ENCODE measurements around the gene CHST13. TPM values are rescaled to one million over a fixed set of nuclear protein-coding genes. Genes with fewer than 3 reads are reported as not detected.
"Not testable (repeated sequence)": the region's sequence is repeated elsewhere in the genome, so short reads cannot be mapped to it uniquely, and the experiment has no call there.

Gene CHST13
- total RNA-seq, 1 donor from 2014 or later: 0.64 TPM

DNA sequence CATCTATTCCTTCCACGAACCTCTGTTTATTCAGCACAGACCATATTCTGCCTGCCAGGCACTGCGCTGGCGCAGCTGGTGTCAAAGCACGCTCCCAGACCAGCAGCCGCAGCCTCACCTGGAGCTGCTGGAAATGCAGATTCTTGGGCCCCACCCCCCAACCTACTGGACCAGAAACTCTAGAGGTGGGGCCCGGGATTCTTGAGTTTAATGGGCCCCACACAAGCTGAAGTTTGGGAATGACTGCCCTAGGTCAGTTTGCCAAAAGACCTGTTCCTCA lies 7.0 kb downstream of the CHST13 start:
- Histone ChIP-seq H3K36me3 (no peaks in the 10 kb centered on the region), H3K27me3 (no peaks in the 10 kb centered on the region), H3K4me1 (no peaks in the 10 kb centered on the region), H3K9me3 (no peaks in the 10 kb centered on the region), H3K27ac (peak overlapping the region; percentile 47), H3K4me3 (no peak overlapping the region)
- ATAC-seq: no peak
- intact Hi-C loops (cut with DNase I): no loop called here
- TF ChIP-seq, protein P1, sequence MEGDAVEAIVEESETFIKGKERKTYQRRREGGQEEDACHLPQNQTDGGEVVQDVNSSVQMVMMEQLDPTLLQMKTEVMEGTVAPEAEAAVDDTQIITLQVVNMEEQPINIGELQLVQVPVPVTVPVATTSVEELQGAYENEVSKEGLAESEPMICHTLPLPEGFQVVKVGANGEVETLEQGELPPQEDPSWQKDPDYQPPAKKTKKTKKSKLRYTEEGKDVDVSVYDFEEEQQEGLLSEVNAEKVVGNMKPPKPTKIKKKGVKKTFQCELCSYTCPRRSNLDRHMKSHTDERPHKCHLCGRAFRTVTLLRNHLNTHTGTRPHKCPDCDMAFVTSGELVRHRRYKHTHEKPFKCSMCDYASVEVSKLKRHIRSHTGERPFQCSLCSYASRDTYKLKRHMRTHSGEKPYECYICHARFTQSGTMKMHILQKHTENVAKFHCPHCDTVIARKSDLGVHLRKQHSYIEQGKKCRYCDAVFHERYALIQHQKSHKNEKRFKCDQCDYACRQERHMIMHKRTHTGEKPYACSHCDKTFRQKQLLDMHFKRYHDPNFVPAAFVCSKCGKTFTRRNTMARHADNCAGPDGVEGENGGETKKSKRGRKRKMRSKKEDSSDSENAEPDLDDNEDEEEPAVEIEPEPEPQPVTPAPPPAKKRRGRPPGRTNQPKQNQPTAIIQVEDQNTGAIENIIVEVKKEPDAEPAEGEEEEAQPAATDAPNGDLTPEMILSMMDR (IDR thresholded peaks at IDR 0.05): no peak
- no peak for DNase-seq

DNA sequence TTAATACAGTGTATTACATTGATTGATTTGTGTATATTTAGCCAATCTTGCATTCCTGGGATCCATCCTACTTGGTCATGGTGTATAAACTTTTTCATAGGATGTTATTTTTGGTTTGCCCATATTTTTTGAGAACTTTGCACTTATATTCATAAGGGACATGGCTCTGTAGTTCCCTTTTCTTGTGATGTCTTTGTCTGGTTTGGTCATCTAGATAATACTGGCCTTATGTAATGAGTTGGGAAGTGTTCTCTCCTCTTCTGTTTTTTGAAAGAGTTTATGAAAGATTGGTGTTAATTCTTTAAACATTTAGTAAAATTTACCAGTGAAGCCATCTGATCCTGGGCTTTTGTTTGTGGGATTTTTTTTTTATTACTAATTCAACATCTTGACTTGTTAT lies 9.6 kb downstream of the CHST13 start:
- Histone ChIP-seq H3K9me3 (no peaks in the 10 kb centered on the region), H3K4me3 (no peak overlapping the region), H3K4me1 (no peaks in the 10 kb centered on the region), H3K27me3 (no peaks in the 10 kb centered on the region), H3K36me3 (no peaks in the 10 kb centered on the region), H3K27ac (no peak overlapping the region)
- intact Hi-C loops (cut with DNase I): no loop called here
- DNase-seq: no peak
- TF ChIP-seq, protein P1 (IDR thresholded peaks at IDR 0.05): no peak
- no peak for ATAC-seq

DNA sequence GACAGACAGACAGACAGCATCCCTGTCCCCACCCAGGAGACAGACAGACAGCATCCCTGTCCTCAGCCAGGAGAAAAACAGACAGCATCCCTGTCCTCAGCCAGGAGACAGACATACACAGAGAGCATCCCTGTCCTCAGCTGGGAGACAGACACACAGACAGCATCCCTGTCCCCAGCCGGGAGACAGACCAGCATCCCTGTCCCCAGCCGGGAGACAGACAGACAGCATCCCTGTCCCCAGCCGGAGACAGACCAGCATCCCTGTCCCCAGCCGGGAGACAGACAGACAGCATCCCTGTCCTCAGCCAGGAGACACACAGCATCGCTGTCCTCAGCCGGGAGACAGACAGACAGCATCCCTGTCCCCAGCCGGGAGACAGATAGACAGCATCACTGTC lies 10.8 kb downstream of the CHST13 start:
- ATAC-seq; H3K4me3 ChIP-seq; H3K9me3 ChIP-seq; H3K36me3 ChIP-seq; DNase-seq; intact Hi-C loops (cut with DNase I); H3K27me3 ChIP-seq; H3K27ac ChIP-seq; H3K4me1 ChIP-seq: not testable (repeated sequence)

DNA sequence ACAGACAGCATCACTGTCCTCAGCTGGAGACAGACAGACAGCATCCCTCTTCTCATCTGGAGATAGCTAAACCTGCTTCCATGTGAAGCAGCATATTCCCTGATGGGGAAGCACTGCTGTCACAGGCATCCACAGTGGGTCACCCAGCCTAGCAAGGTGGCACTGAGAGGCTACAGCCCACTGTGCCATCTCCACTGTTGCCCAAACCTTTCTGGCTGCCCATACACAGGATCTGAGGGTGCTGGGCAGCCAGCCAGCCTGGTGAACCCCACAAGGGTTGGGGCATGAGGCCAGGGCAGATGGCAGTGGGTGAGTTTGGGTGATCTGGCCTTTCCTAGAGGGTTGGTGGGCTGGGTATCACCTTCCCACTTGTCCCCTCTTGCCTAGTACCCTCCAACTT lies 11.7 kb downstream of the CHST13 start:
- DNase-seq (peak; percentile 27), ATAC-seq (no peak)
- intact Hi-C loops (cut with DNase I): no loop called here
- H3K27ac ChIP-seq: no peak overlapping the region
- H3K4me3 ChIP-seq: no peak overlapping the region
- H3K27me3 ChIP-seq: no peaks in the 10 kb centered on the region
- TF ChIP-seq, protein P1 (IDR thresholded peaks at IDR 0.05): no peak
- no peaks in the 10 kb centered on the region for H3K9me3 ChIP-seq
- no peaks in the 10 kb centered on the region for H3K36me3 ChIP-seq
- peaks cover 4% of the 10 kb centered on the region for H3K4me1 ChIP-seq

DNA sequence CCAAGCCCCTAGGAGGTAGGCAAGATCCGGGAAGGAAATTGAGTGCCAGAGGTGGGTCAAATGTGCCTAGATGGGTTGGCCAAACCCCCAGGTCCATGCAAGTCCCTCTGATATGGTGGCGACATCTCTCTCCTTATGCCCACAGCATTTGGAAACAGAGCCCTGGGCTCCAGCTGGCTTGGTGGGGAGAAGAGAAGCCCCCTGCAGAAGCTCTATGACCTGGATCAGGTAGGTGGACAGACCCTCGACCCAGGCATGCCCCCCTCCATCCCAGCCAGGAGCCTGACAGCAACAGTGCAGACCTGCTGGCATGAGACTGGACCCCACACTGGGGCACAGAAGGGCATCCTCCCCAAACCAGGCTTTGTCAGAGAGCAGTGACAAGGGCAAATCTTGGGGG lies 12.2 kb downstream of the CHST13 start:
- TF ChIP-seq, protein P1 (IDR thresholded peaks at IDR 0.05): no peak
- H3K27ac ChIP-seq: no peak overlapping the region

DNA sequence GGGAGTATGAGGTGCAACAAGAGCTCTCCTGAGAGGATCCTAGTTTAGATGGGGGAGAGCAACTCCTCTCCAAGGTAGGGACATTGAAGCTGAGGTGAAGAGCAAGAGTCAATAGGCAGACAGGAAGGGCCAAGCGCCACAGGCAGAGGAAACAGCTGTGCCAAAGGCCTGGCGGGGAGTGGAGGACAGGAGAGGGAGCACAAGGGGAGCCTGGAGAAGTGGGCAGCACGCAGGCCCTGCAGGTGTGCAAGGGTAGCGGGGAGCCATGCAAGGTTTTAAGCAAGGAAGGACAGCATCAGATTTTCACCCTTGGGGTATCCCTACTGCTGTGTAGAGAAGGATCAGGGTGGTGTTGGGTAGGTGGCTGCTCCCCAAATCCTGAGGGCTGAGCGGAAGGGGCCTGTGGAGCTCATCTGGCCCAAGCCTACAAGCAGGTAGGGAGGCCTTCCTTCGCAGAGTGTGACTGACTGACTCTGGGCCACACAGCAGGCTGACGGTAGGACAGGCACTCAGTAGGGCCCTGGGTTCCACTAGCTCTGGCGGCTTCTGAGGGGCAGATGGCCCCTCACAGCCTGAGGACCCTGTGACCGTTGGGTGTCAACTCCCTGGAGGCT lies 13.3 kb downstream of the CHST13 start:
- no peak overlapping the region for H3K4me3 ChIP-seq
- H3K4me1 ChIP-seq: peaks cover 10% of the 10 kb centered on the region
- TF ChIP-seq, protein P1 (IDR thresholded peaks at IDR 0.05): no peak
- H3K27ac ChIP-seq: no peak overlapping the region
- H3K27me3 ChIP-seq: peaks cover 15% of the 10 kb centered on the region
- no peaks in the 10 kb centered on the region for H3K9me3 ChIP-seq
- no peaks in the 10 kb centered on the region for H3K36me3 ChIP-seq
- DNase-seq: peak; percentile 48
- intact Hi-C loops (cut with DNase I): no loop called here
- no peak for ATAC-seq

More for the DNA sequence above, 12.2 kb downstream of the CHST13 start:
- Histone ChIP-seq H3K36me3 (no peaks in the 10 kb centered on the region), H3K4me3 (no peak overlapping the region), H3K4me1 (peaks cover 9% of the 10 kb centered on the region), H3K27me3 (peaks cover 4% of the 10 kb centered on the region), H3K9me3 (no peaks in the 10 kb centered on the region)
- intact Hi-C loops (cut with DNase I): no loop called here
- ATAC-seq: no peak
- peak; percentile 36 for DNase-seq

Measured in upper lobe of right lung (tissue), 1 donor.